Aorta (tissue), 5 donors: ENCODE data around the gene GAB2. TPM values are rescaled to one million over a fixed set of nuclear protein-coding genes. Genes with fewer than 3 reads are reported as not detected.

Experiments used
- ATAC-seq: fragments of 200-7000 bp; cut with Tn5 transposase; one replicate; pipeline ENCODE4 v1.9.1; 2022; ENCODE audit warnings: moderate library complexity; ENCODE audit not compliant: low FRiP score
- DNase-seq, 2 donors: peaks; one replicate each; pipeline ENCODE4 v3.0.0-alpha.2; 2020
- H3K27ac ChIP-seq, 2 donors: one replicate each; pipeline ENCODE4 v1.5.1; 2013; ENCODE audit warnings: low read length in 2 of 2, mild to moderate bottlenecking in 2 of 2, moderate library complexity in 2 of 2, control low read depth in 1 of 2, inconsistent platforms in 1 of 2, low read depth in 1 of 2
- H3K27me3 ChIP-seq, 2 donors: one replicate each; pipeline ENCODE4 v1.6.1; 2013; ENCODE audit warnings: control low read depth in 1 of 2, low read length in 1 of 2, mild to moderate bottlenecking in 1 of 2, moderate library complexity in 1 of 2; ENCODE audit not compliant: insufficient read depth in 2 of 2, control insufficient read depth in 1 of 2
- H3K36me3 ChIP-seq, 2 donors: one replicate each; pipeline ENCODE4 v1.6.1; 2013; ENCODE audit warnings: control low read depth in 1 of 2, low read length in 1 of 2, mild to moderate bottlenecking in 1 of 2; ENCODE audit not compliant: insufficient read depth in 2 of 2, control insufficient read depth in 1 of 2
- H3K4me1 ChIP-seq, 2 donors: one replicate each; pipeline ENCODE4 v1.6.1; 2013; ENCODE audit warnings: low read length in 2 of 2, control low read depth in 1 of 2, mild to moderate bottlenecking in 1 of 2, moderate library complexity in 1 of 2; ENCODE audit not compliant: insufficient read depth in 2 of 2, control insufficient read depth in 1 of 2
- H3K4me3 ChIP-seq, 2 donors: one replicate each; pipeline ENCODE4 v1.5.1; 2013; ENCODE audit warnings: low read length in 2 of 2, control low read depth in 1 of 2, mild to moderate bottlenecking in 1 of 2
- H3K9me3 ChIP-seq: one replicate; pipeline ENCODE4 v1.6.1; 2013; ENCODE audit warnings: mild to moderate bottlenecking, low read length; ENCODE audit not compliant: control insufficient read depth
- WGBS, 2 donors: extraction: QIAGEN DNeasy Blood & Tissue Kit; methylation state at CpG; one replicate each; pipeline ENCODE4 v1.1.7; 2013; 5-methylcytosine and 5-hydroxymethylcytosine counted together
- intact Hi-C, 2 donors: fragments of 100-400 bp; cut with DNase I; formaldehyde crosslinking; loops; one replicate each; pipeline versions ENCODE4 v1.14.2 to v1.15.0; 2022
- polyA plus RNA-seq, 2 donors: library from polyadenylated mRNA; stranded (reverse); fragments of 200-250 nt; gene quantifications; one replicate each; pipeline ENCODE4 v1.2.3, GENCODE V29; 2013
- total RNA-seq, 2 donors: library from RNA; stranded (reverse); fragmentation: NEBNext Ultra II Directional; extraction: Animal tissue kit (Norgen Biotek cat#: 25700); gene quantifications; one replicate each; pipeline ENCODE4 v1.2.1, GENCODE V29; 2021
- donor health status: healthy with polysubstance abuse.
- donor health status: Bipolar disorder and iron deficiency.
- donor health status: DM: no; HTN: no; CAD: no.
- donor health status: DM: no; HTN: no; CAD: no.
- donor health status: DM: yes; HTN: yes; CAD: no.

GAB2 gene
- total and polyA plus RNA-seq, 4 donors: 19.3 to 82.6 (median 55.2) TPM

GRCh38 chr11:78166855-78167469 is 250.7 kb downstream of the GAB2 start:
- ATAC-seq: no peak
- peak overlapping the region in 1 of 2 donors; percentile 77 for H3K27ac ChIP-seq

More at GRCh38 chr11:78166855-78167469, 250.7 kb downstream of the GAB2 start:
- H3K27me3 ChIP-seq: no peaks in the 10 kb centered on the region
- no peaks in the 10 kb centered on the region for H3K9me3 ChIP-seq
- peaks cover 4 to 10% of the 10 kb centered on the region in 2 donors for H3K4me1 ChIP-seq
- 64 to 72% methylated on average over 6 of the region's 6 CpGs for WGBS, 2 donors
- no peaks in the 10 kb centered on the region for H3K36me3 ChIP-seq
- intact Hi-C loops: no loop called here
- DNase-seq: no peak
- H3K4me3 ChIP-seq: no peak overlapping the region

Other genes starting within 250 kb of the GAB2 start
- 10 to 100 TPM; 14.0 to 16.1 TPM for gene KCTD21, start 229.2 kb downstream of the GAB2 start, total RNA-seq
- 1 to 10 TPM; 4.8 to 7.5 TPM for gene KCTD21, start 229.2 kb downstream of the GAB2 start, polyA plus RNA-seq
- 10 to 100 TPM; 26.8 to 28.0 TPM for gene USP35, start 228.9 kb downstream of the GAB2 start, total RNA-seq
- gene USP35, start 228.9 kb downstream of the GAB2 start, polyA plus RNA-seq: 10 to 100 TPM in 1 of 2 donors, 1 to 10 TPM in 1; 3.0 to 18.7 TPM
- 10 to 100 TPM; 11.2 TPM for gene NARS2, start 157.0 kb upstream of the GAB2 start, total RNA-seq
- 10 to 100 TPM in 1 of 2 donors, 1 to 10 TPM in 1; 4.8 to 10.2 TPM for gene NARS2, start 157.0 kb upstream of the GAB2 start, polyA plus RNA-seq